Measurements from ENCODE around the gene OTUD3.
"Not testable (repeated sequence)": the region's sequence is repeated elsewhere in the genome, so short reads cannot be mapped to it uniquely, and the experiment has no call there.

The OTUD3 gene

GRCh38 chr1:19921310-19921709, 39.1 kb downstream of the OTUD3 start:
- no peak for DNase-seq

GRCh38 chr1:19922015-19922688, 40.0 kb downstream of the OTUD3 start:
- no peak for DNase-seq

GRCh38 chr1:19923137-19923952, 41.1 kb downstream of the OTUD3 start, which contains the start of gene PLA2G2E:
Gene PLA2G2E, minus strand, starts transcription at chr1:19923617. Its CDS starts 58 bp downstream, at chr1:19923559.
- no peak for DNase-seq

- no peak for DNase-seq
These were observed 41.8 kb downstream of the OTUD3 start for GRCh38 chr1:19923953-19924346.

- no peak for DNase-seq
These were observed 43.3 kb downstream of the OTUD3 start for GRCh38 chr1:19925342-19926070.

- no peak for DNase-seq
These were observed 44.3 kb downstream of the OTUD3 start for GRCh38 chr1:19926296-19927129.

- not testable (repeated sequence) for DNase-seq
These were observed 44.9 kb downstream of the OTUD3 start for GRCh38 chr1:19927130-19927421.

- no peak for DNase-seq
These were observed 50.7 kb downstream of the OTUD3 start for GRCh38 chr1:19932866-19933265.

- no peak for DNase-seq
These were observed 52.1 kb downstream of the OTUD3 start for GRCh38 chr1:19934336-19934735.

- no peak for DNase-seq
These were observed 54.0 kb downstream of the OTUD3 start for GRCh38 chr1:19936061-19936750.

GRCh38 chr1:19938472-19938871, 56.3 kb downstream of the OTUD3 start:
- no peak for DNase-seq

- DNase-seq = no peak
These were observed 58.5 kb downstream of the OTUD3 start for GRCh38 chr1:19940486-19941205.

- no peak for DNase-seq
These were observed 59.0 kb downstream of the OTUD3 start for GRCh38 chr1:19941206-19941568.

GRCh38 chr1:19942088-19942487, 59.9 kb downstream of the OTUD3 start:
- no peak for DNase-seq

- no peak for DNase-seq
These were observed 60.5 kb downstream of the OTUD3 start for GRCh38 chr1:19942657-19943056.

- no peak for DNase-seq
These were observed 63.7 kb downstream of the OTUD3 start for GRCh38 chr1:19945914-19946313.

GRCh38 chr1:19946331-19946751, 64.1 kb downstream of the OTUD3 start:
- DNase-seq = no peak

GRCh38 chr1:19946971-19947370, 64.8 kb downstream of the OTUD3 start:
- no peak for DNase-seq

GRCh38 chr1:19949016-19949415, 66.8 kb downstream of the OTUD3 start:
- no peak for DNase-seq

GRCh38 chr1:19954059-19954458, 71.9 kb downstream of the OTUD3 start:
- no peak for DNase-seq

- DNase-seq = no peak
These were observed 73.5 kb downstream of the OTUD3 start for GRCh38 chr1:19955534-19956170.
